Activated effector memory CD4-positive, alpha-beta T cell treated with anti-CD3 and anti-CD28 coated beads, Interleukin-2, amount 50 U/mL, for 16 hours (primary cell): ENCODE data around the gene BPIFB2.

Experiments
- DNase-seq: peaks from one replicate; pipeline ENCODE4 v3.0.0-alpha.2; 2020

Gene BPIFB2

DNA sequence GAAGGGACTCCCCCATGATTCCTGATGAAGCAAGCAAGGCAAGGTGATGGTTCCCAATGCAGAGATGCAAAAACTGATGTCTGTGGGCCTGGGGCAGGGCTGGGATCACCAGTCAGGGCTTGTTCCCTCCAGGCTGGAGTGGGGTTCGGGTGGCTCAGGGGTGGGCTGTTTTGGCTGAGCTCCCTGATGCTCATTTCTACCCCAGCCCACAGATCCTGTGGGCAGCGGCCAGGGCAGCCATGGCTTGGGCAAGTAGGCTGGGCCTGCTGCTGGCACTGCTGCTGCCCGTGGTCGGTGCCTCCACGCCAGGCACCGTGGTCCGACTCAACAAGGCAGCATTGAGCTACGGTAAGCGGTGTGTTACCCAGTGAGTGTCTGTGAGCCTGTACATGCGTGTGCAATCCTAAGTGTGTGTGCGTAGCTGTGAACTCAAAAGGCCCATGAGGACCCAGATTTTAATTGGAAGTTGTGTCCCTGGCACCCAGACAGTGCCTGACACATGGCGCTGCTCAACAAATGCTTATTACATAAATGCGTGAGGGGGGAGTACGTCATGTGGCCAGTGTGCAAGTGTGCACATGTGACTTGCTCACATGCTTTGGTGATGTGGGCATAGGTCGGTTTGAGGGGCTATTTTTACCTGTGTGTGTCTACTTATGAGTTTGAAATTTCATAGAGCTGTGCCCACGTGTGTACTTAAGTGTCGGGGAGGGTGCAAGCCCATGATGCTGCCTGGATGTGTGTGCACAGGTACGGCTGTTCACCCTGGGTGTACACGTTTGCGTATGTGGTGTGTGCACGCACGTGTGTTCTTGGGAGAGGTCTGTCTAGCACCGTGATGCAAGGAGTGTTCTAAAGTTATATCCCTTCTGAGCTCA, 1.1 kb downstream of the BPIFB2 start:
- no peak for DNase-seq

DNA sequence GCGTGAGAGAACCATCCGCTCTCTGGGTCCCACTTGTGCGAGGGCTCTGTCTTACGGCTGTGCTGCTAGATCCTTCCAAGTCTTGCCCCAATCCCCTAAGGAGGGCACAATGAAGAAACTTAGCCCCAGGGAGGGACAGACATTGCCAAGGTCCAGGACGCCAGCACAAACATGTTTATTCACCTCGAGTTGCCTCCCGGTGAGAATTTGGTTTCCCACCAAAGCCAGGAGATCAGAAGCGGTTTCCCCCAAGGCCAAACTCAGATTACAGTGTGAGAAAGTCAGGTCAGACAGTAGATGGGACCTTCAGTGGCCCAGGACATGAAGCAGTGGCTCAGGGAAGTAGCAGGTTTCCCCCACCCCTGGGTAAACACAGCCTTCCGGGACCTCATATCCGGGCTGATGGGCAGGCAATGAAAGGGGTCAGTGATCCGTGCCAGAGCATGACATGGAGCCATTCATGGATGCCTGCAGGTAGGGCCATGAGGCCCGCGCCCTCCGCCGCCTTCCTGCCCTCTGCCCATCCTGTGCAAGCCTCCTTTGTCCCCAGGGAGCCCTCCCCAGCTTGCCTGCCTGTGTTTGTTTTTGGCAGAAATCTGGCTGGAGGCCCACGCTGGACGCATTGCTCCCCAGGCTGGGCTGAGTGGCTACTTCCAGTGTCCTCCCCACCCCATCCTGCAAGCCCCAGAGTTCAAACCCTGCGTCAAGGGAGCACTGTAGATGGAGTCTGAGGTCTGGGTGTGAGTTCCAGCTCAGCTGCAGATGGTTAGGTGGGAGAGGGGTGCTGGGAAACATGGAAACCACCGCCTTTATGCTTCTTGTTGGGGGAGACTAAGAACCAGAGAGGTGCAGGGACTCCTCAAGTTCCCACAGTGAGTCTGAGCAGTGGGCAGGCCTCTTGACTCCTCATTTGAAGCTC, 2.0 kb downstream of the BPIFB2 start:
- no peak for DNase-seq

DNA sequence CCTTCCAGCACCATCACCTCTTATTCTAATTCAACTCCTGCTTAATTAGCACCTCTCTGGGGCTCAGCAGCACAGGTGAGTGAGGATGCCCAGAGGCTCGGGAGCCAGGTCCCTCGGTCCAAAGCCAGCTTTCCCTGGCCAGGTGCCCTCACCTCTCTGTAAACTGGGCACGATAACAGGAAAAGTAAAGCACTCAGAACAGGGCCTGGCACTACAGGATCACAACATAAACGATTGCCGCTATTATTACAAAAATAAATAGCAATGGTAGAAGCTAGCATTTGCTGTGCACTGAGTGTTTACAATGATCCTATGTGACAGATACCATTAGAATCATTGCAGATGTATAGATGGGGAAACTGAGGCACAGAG, 2.6 kb downstream of the BPIFB2 start:
- no peak for DNase-seq

DNA sequence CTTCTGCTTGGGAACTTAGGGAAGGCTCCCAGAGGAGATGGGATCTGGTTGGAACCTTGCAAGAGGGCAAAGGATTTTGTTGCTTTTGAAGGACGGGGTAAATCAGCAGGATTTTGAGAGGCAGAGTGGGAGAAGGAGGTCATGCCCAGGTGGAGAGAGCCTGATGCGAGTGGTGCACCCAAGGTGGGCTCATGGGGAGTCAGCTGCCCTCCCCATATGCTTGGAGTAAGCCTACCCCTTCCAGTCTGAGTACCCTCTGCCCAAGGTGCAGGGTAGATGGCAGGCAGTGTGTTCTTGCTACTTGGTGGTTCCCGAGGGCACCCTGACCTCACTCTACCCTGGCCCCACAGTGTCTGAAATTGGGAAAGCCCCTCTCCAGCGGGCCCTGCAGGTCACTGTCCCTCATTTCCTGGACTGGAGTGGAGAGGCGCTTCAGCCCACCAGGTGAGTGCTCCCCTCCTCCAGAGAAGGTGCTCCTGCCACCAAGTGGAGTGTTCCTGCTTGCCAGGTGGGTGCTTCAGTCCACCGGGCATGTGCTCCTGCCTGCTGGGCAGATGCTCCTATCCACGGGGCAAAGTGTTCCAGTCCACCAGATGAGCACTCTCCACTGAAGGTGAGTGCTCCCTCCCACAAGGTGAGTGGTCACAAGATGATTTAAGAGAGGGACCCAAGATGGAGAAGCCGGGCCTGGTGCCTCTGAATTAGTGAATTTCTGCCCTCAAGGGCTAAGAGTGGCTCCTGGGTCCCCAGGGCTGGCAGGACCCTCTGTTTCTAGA, 3.4 kb downstream of the BPIFB2 start:
- no peak for DNase-seq

DNA sequence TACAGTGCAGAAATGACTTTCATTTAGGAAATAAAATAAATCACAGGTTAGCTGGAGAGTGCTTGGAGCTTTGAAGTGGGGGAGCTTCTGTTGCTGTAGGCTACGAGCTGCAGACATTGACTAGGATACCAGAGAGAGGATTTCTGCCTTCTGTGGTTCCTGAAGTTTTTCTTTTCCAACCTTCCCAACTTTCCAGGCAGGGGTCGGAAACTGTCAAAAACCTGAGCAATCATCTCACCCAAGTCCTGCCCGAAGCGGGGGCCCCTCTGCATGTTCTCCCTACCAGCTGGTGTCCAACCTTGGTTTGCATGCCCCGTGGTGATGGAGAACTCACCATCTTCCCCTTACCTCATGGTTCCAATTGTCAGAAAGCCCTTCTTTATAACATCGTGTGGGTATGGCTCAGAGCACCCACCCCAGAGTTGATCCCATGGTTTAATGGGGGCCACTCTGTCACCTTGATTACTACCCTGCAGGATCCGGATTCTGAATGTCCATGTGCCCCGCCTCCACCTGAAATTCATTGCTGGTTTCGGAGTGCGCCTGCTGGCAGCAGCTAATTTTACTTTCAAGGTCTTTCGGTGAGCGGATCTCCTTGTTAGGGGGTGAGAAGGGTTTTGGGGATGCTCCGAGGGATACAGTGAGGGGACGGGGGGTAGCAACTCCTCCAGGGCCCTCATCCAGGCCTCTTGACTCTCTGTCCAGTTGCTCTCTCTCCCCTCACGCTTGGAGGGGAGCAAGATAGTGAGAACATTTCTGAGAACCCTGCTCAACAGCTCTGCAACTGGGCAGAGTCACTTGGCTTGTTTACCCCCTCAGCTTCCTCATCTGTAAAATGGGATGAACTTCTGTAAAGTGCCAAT, 5.1 kb downstream of the BPIFB2 start:
- no peak for DNase-seq

DNA sequence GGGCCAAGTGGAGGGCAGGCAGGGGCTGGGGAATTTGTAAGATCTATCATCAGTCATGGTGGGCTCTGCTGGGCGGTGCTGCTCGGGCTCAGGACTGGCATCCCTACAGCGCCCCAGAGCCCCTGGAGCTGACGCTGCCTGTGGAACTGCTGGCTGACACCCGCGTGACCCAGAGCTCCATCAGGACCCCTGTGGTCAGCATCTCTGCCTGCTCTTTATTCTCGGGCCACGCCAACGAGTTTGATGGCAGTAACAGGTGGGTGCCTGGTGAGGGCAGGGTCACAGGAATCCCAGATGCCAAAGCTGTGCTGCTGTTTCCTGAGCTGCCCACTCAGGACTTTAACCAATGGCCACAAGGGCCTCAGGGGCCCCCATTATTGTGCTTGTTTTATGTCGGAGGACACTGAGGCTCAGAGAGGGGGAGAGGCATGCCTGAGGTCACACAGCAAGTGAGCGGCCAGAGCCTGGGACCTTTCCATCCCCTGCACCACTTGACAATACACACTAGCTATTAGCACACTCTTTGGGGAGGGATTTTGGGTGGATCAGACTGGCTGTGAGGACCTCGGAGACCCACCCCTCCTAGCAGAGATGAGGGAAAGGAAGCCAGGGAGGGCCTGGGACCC, 6.3 kb downstream of the BPIFB2 start:
- DNase-seq: no peak

DNA sequence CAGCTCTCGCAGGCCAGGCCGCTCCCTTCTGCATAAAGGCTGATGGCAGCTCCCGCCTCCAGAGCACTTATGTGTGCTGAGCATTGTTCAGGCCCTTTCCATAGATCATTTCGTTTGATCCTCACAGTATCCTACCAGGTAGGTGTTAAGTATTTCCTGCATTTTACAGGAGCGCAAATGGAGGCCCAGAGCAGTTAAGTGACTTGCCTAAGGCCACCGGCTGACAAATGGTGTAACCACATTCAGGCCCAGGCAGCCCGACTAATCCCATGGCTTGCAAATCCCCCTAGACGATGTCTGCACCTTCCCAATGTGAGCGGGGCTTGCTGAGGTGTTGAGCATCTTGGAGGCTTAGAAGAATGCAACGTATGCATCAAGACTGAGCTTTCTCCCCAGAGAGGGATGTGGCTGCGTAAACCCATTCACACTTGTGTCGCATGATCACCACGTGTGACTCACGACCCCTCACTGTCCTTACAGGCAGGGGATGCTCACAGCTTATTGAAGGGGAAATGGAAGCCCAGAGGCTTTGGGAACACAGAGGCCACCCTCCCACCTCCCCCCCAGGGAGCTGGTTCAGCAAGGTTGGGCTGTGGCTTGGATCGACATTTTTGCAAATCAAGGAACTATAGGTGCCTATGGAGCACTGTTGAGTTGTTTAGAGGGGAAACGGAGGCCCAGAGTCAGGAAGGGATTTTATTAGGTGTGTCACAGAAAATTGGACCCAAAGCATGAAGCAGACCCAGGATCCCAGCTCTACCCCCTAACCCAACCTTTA, 7.0 kb downstream of the BPIFB2 start:
- no peak for DNase-seq

DNA sequence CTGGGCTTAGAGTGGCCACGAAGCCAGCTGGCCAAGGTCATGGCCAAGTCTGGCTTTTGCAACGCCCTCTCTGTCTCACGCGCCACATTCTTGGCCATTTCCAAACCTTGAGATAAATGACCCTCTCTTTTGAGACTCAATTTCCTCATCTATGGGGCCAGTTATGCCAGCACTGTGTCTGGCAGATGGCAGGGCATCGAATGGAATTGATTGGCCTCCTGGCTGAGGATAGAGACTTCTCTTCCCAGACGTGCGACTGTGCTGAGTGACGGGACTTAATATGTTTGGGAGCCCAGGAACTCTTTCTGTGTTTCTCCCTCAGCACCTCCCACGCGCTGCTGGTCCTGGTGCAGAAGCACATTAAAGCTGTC, 7.6 kb downstream of the BPIFB2 start:
- DNase-seq: no peak

DNA sequence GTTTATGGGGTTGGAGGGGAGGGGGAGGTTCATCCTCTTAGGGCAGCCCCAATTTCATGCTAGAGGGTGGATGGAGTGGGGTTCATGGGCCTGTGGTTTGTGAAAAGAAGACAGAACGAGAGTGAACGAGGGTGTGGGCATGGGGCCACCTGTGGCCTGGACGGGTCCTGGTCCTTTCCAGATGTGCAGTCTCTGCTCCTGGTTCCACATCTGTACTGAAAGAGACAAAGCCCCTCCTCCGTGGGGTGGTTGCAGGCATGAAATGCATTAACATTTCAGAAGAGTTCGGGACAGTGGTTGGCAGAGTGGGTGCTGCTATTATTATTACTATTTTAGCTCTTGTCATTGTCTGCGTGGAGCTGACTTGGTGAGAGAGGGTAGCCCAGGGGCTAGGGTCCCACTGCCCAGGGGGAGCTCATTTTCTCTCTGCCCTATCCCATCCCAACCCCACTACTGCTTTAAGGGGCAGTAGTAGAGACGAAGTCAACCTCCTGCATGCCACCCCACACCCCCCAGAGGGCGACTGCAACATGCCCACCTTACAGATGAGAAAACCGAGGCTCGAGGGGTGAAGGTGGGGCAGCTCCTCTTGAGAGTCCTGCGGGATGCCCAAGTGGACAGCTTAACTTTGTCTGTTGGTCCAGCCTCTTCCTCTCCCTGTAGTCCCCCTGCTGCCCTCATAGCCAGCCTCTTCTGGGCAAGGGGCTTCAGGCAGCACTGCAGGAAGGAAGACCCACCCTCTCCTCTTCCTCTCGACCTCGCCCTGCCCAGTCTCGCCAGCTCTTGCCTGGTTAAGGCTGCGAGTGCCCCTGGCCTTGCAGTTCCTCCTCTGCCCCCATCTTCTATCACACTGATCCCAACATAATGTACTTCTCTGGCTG, 8.4 kb downstream of the BPIFB2 start:
- no peak for DNase-seq

DNA sequence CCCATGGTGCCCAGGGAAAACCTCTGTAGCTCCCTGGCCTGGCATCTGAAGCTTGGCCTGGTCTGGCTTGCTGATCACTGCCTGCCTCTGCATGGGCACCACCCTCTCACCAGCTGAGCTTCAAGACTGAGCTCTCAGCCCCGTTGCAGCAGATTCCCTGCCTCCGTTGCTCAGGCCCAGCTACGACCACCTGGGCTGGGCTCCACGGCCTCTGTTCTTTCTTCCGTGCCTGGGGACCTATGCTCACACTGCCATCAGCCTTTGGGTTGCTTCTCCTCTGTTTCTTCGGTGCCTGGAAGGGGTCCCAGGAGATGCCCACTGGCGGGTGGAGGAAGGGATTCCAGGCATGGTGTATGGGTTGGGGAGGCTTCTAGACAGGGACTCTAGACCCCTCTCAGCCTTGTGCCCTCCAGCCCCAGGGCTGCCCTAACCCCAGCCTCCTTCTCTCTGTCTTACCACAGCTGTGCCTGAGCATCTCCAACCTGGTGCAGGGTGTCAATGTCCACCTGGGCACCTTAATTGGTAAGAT, 9.1 kb downstream of the BPIFB2 start:
- no peak for DNase-seq

DNA sequence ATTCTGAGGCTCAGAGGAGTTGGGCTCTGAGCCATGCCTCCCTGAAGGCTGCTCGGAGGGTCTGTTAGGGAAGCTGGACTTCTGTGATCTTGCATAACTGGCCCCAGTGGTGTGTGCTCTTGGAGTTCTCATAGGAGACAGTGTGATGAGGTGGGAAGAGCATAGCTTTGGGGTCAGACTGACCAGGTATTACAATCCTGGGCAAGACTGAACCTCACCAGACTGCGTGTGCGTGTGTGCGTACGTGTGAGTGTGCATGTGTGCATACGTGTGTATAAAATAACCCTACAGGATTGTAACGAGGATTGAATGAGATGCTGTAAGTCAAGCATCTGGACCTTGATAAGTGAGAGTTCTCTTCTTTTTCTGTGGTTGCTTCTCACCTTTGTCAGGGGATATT, 10.0 kb downstream of the BPIFB2 start:
- DNase-seq: no peak

DNA sequence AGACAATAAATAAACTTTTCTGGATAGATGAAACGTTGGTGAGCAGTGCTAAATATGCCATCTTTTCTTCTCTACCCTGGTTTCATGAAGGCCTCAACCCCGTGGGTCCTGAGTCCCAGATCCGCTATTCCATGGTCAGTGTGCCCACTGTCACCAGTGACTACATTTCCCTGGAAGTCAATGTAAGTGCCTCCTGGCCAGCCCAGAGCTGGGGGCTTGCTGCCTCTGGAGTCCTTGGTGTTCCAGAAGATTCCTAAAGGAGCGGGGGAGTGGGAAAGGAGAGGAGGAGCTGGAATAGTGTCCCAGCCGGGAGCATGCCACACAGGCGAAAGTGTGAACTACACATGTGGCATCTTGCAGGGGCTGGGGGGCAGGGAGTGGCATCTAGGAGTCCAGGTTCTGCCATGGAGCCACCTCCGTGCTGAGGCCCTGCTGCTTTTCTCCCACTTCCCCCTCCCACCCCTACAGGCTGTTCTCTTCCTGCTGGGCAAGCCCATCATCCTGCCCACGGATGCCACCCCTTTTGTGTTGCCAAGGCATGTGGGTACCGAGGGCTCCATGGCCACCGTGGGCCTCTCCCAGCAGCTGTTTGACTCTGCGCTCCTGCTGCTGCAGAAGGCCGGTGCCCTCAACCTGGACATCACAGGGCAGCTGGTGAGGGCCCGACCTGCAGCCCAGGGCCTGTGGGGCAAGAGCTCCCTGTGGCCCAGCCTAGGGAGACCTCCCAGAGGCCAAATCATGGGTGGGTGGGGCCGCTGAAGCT, 10.8 kb downstream of the BPIFB2 start:
- DNase-seq: no peak

DNA sequence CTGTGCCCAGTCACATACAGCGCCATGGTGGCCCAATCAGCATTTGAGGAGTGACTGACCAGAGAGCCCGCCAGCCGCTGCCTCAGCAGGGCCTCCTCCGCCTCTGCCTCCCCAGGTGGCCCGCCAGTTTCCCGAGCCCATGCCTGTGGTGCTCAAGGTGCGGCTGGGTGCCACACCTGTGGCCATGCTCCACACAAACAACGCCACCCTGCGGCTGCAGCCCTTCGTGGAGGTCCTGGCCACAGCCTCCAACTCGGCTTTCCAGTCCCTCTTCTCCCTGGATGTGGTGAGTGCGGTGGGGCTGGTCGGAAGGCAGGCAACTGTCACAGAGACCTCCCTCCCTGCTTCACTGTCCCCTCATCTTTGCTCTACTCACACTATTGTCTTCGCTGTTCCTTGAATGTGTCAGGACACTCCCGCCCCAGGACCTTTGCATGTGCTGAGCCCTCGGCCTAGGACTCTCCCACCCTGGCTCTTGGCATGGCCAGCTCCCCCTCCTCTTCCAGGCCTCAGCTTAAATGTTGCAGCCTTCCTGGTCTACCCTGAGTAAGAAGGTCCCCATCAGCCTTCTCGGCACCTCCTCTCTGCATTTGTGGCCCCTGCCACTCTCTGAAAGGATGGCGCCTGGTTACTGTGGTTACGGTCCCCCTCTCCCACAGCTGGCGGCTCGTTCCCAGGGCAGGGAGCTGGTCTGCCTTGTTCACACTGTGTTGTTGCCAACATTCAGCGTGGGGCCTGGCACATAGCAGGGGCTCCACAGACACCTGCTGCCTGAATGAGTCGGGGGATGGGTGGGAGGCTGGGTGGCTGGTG, 12.2 kb downstream of the BPIFB2 start:
- DNase-seq: no peak

DNA sequence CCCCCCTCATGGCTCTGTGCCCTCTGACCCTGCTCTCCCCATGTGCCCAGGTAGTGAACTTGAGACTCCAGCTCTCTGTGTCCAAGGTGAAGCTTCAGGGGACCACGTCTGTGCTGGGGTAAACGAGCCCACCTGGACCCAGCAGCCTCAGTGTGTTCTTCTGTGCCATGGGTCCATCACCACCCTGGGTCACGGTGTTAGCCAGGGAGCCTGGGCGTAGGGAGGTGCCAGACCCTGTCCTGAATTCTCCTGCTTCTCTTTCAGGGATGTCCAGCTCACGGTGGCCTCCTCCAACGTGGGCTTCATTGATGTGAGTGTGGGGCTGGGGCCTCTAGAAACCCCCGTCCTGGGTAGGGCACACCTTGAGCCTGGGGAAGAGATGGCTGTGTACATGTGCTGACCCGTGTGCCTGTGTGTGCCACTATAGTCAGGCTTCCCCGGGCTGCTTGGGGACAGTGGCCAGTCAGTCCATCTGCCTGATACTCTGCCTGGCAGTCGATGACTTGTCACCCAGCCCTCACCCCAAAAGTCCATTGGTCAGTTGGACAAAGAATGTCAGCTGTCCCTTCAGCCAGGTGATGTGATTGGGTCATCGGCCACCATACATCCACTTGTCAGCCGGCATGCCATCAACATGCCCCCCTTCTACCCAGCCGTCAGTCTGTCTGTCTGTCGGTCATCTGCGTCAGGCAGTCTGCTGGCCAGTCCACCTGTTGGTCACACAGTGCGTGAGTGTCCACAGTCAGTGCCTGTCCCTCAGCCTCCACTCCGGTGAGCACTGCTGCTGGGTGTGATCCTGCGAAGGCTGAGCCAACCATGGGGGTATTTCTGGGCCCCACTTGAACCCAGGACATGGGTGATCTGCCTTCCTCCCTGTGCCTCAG, 13.0 kb downstream of the BPIFB2 start:
- DNase-seq: no peak

DNA sequence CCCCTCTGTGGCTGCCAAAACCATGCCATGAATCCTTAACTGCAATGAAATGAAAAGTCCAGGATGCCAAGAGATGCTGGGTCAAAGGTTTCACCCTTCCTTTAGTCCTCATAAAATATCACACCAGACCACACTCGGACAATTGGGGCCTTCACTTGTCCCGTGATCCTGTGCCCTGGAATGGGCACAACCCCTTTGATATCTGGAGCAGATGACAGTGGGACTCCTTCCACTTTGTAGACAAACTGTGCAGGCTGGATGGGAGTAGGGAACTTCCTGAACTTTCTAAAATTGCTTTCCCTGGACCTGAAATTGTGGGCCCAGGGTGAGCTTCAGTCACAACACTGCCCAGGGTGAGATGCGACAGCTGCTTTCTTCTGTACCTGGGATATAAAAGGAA, 14.4 kb downstream of the BPIFB2 start:
- DNase-seq: no peak

DNA sequence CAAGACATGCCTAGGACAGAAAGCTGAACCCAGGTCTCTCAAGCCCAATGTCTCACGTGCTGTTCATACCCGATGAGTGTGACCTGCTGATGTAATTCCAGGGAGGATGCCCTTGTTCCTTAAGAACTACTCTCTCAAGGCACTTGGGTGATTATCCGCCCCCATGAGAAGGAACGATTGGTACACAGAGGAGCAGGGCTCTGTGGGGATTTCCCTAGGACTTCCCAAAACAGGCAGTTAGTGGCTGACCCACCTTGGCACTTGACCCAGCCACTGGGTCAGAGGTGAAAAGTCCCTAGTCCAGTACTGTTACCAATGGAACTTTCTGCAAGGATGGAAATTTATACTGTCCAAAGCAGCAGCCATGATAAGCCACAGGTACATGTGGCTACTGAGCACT, 14.8 kb downstream of the BPIFB2 start:
- no peak for DNase-seq
